SK-N-SH (cell line): ENCODE data around the gene HSBP1. TPM values are rescaled to one million over a fixed set of nuclear protein-coding genes. Genes with fewer than 3 reads are reported as not detected.
A peak's percentile ranks its signal among the peaks of the same experiment; 100 is the strongest.

Source experiments
- CTCF ChIA-PET: fragments of 300-600, 350-600 bp; formaldehyde crosslinking; extraction: SDS; loops from one replicate; lab custom pipeline; 2021; lab: Yijun Ruan, JAX
- POLR2A ChIA-PET: fragments of 350-600 bp; sonication (Branson Sonifier 250); formaldehyde crosslinking; extraction: SDS; loops from one replicate; lab custom pipeline; 2020; ENCODE audit warnings: antibody characterized with exemption, inconsistent platforms; lab: Yijun Ruan, JAX
- DNase-seq: peaks from one replicate; pipeline ENCODE4 v3.0.0; 2012
- H2AFZ ChIP-seq: fragments of 200-600 bp; sonication (generic); 2 replicates; pipeline ENCODE4 v1.8.1; 2016; ENCODE audit warnings: antibody characterized with exemption, mild to moderate bottlenecking, low read depth
- H3F3A ChIP-seq: fragments of 200-600 bp; sonication (generic); replicated peaks from 2 replicates; pipeline ENCODE3; 2016; ENCODE audit warnings: antibody characterized with exemption, mild to moderate bottlenecking; ENCODE audit not compliant: insufficient read depth
- H3K27ac ChIP-seq, 2 experiments: fragments of 200-500 bp in 1 of 2; fragments of 200-600 bp in 1 of 2; sonication (Bioruptor generic) in 1 of 2; sonication (generic), shearing (Covaris generic) in 1 of 2; 2 replicates each; pipeline versions ENCODE4 v1.5.1 to v1.6.1; 2014 to 2016; ENCODE audit warnings: low read depth in 2 of 2, inconsistent platforms in 1 of 2, low read length in 1 of 2, mild to moderate bottlenecking in 1 of 2, mixed read lengths in 1 of 2
- H3K27me3 ChIP-seq: fragments of 200-600 bp; sonication (generic), shearing (Covaris generic); 2 replicates; pipeline ENCODE4 v1.6.1; 2016; ENCODE audit warnings: mixed run types; ENCODE audit not compliant: insufficient read depth
- H3K36me3 ChIP-seq, 2 experiments: fragments of 200-500 bp in 1 of 2; fragments of 200-600 bp in 1 of 2; sonication (Bioruptor generic) in 1 of 2; sonication (generic) in 1 of 2; replicated peaks in 1 of 2; 2 replicates each; pipeline versions ENCODE3 to v1.5.1; 2014 to 2016; ENCODE audit warnings: low read length in 1 of 2, mild to moderate bottlenecking in 1 of 2; ENCODE audit not compliant: insufficient read depth in 2 of 2, control insufficient read depth in 1 of 2
- H3K4me1 ChIP-seq, 2 experiments: fragments of 200-500 bp in 1 of 2; fragments of 200-600 bp in 1 of 2; sonication (Bioruptor generic) in 1 of 2; sonication (generic), shearing (Covaris generic) in 1 of 2; 2 replicates each; pipeline versions ENCODE4 v1.5.1 to v1.6.1; 2014 to 2016; ENCODE audit warnings: low read depth in 1 of 2, low read length in 1 of 2, mixed run types in 1 of 2; ENCODE audit not compliant: insufficient read depth in 2 of 2, control insufficient read depth in 1 of 2
- H3K4me2 ChIP-seq: fragments of 200-600 bp; sonication (generic), shearing (Covaris generic); 2 replicates; pipeline ENCODE4 v1.6.1; 2017; ENCODE audit warnings: mixed run types
- H3K4me3 ChIP-seq, 2 experiments: fragments of 200-500 bp in 1 of 2; fragments of 200-600 bp in 1 of 2; sonication (Bioruptor generic) in 1 of 2; sonication (generic), shearing (Covaris generic) in 1 of 2; 2 replicates each; pipeline versions ENCODE4 v1.5.1 to v1.8.1; 2014 to 2016; ENCODE audit warnings: low read depth in 2 of 2, inconsistent platforms in 1 of 2, low read length in 1 of 2, mild to moderate bottlenecking in 1 of 2, mixed read lengths in 1 of 2, moderate library complexity in 1 of 2
- H3K79me2 ChIP-seq: fragments of 200-600 bp; sonication (generic); 2 replicates; pipeline ENCODE4 v1.8.1; 2017; ENCODE audit warnings: mild to moderate bottlenecking; ENCODE audit not compliant: insufficient read depth
- H3K9ac ChIP-seq: fragments of 200-600 bp; sonication (generic); 2 replicates; pipeline ENCODE4 v1.6.1; 2017; ENCODE audit warnings: mixed run types
- H3K9me2 ChIP-seq: fragments of 200-600 bp; sonication (generic); 2 replicates; pipeline ENCODE4 v1.6.1; 2017; ENCODE audit warnings: mixed run types
- H3K9me3 ChIP-seq: fragments of 200-600 bp; sonication (generic); 2 replicates; pipeline ENCODE4 v1.6.1; 2017; ENCODE audit warnings: mixed run types, mild to moderate bottlenecking, moderate library complexity
- H4K20me1 ChIP-seq: fragments of 200-600 bp; sonication (generic); 2 replicates; pipeline ENCODE4 v1.6.1; 2017; ENCODE audit warnings: mild to moderate bottlenecking, mixed run types; ENCODE audit not compliant: insufficient read depth
- CHD2 ChIP-seq: fragments of 150-350 bp; IDR thresholded peaks from 2 replicates; pipeline ENCODE4 v1.6.1; 2018; ENCODE audit warnings: low read length; ENCODE audit not compliant: partially characterized antibody
- EP300 ChIP-seq, 2 experiments: IDR thresholded peaks; 2 replicates each; pipeline versions ENCODE4 v1.4.0 to v1.6.1; 2012; ENCODE audit warnings: borderline replicate concordance in 1 of 2, low read depth in 1 of 2, low read length in 1 of 2
- EZH2phosphoT487 ChIP-seq: fragments of 200-600 bp; sonication (generic); IDR thresholded peaks from 2 replicates; pipeline ENCODE4 v1.6.1; 2017; ENCODE audit warnings: low read depth, mixed run types, mild to moderate bottlenecking, antibody characterized with exemption, moderate library complexity, borderline replicate concordance
- FOSL2 ChIP-seq: IDR thresholded peaks from 2 replicates; pipeline ENCODE4 v1.4.0; 2012; ENCODE audit warnings: low read depth, mild to moderate bottlenecking, moderate library complexity, borderline replicate concordance
- FOXJ3 ChIP-seq: sonication (generic); formaldehyde crosslinking; IDR thresholded peaks from 2 replicates; pipeline ENCODE4 v1.5.1; 2020; ENCODE audit warnings: mild to moderate bottlenecking, missing genetic modification reagents
- MEF2A ChIP-seq: IDR thresholded peaks from 2 replicates; pipeline ENCODE4 v1.4.0; 2012; ENCODE audit warnings: low read depth, borderline replicate concordance
- NFIC ChIP-seq: IDR thresholded peaks from 2 replicates; pipeline ENCODE4 v1.4.0; 2012; ENCODE audit warnings: borderline replicate concordance
- POLR2AphosphoS5 ChIP-seq: IDR thresholded peaks from 2 replicates; pipeline ENCODE4 v1.6.1; 2012; ENCODE audit warnings: low read depth, low read length
- RXRA ChIP-seq: IDR thresholded peaks from 2 replicates; pipeline ENCODE4 v1.4.0; 2012; ENCODE audit warnings: low read depth, mild to moderate bottlenecking, borderline replicate concordance
- TCF12 ChIP-seq: IDR thresholded peaks from 2 replicates; pipeline ENCODE4 v1.4.0; 2012
- TEAD4 ChIP-seq: IDR thresholded peaks from 2 replicates; pipeline ENCODE4 v1.4.0; 2012; ENCODE audit warnings: mild to moderate bottlenecking, borderline replicate concordance; ENCODE audit not compliant: insufficient read depth
- YY1 ChIP-seq: IDR thresholded peaks from 2 replicates; pipeline ENCODE4 v1.4.0; 2012; ENCODE audit warnings: low read depth, mild to moderate bottlenecking
- WGBS: methylation state at CpG from one replicate; pipeline ENCODE4 v1.1.6; 2017; ENCODE audit warnings: low lambda C conversion rate; 5-methylcytosine and 5-hydroxymethylcytosine counted together
- polyA plus RNA-seq, 3 experiments: library from polyadenylated mRNA; depleted of rRNA; stranded (reverse); fragments of >200 nt; gene quantifications; 2 replicates each; pipeline ENCODE4 v1.2.3, GENCODE V29; 2012
- TF ChIP-seq, protein P1 (sequence below): fragments of 150-350 bp; IDR thresholded peaks from 2 replicates; pipeline ENCODE4 v1.6.1; 2016; ENCODE audit warnings: mild to moderate bottlenecking, low read depth, low read length
- TF ChIP-seq, protein P2 (sequence below): IDR thresholded peaks from 2 replicates; pipeline ENCODE4; 2012

HSBP1 gene
- polyA plus RNA-seq, 1 of the 3 experiments (the other 2 are of a cell fraction): 177 TPM

DNA sequence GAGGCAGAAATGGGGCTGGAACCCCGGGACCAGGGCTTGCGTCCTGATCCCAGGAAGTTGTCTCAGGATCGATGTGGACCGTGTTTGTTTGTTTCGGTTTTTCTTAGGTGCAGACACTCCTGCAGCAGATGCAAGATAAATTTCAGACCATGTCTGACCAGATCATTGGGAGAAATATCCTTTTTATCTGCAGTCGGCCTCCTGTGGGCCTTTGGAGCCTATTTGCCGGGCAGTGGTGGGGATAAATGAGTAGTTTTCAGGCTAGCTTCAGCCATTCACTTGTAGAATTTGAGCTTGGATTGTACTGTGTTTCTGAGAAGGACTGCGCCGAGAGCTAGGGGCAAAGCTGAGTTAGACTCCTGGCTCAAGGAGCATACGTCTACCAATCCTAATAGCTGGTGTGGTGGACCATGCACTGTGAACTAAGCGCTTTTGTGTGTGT is 816 bp downstream of the HSBP1 start:
- H3K27me3 ChIP-seq: no peaks in the 10 kb centered on the region
- ChIA-PET CTCF (interaction anchor here (0.6 to 1.9 kb wide), 2 partner anchors 17 to 1070 kb away, joined by 3 to 5 read pairs; no protein-coding TSS in a partner anchor), POLR2A (no interaction called here)
- peak overlapping the region; percentile 83 for H3K9ac ChIP-seq
- H3F3A ChIP-seq: peaks cover 4% of the 10 kb centered on the region
- peaks cover 7 to 8% of the 10 kb centered on the region in 2 experiments; a peak in 3 of 4 replicates for H3K4me1 ChIP-seq
- H3K9me3 ChIP-seq: no peaks in the 10 kb centered on the region
- 13% methylated on average over 11 of the region's 11 CpGs for WGBS
- peak overlapping the region; percentile 90 to 95 for H3K4me3 ChIP-seq
- TF ChIP-seq YY1 (no peak), TEAD4 (no peak), FOXJ3 (CRISPR knock-in tag) (no peak)
- peaks cover 27 to 41% of the 10 kb centered on the region in 2 experiments for H3K36me3 ChIP-seq
- H3K9me2 ChIP-seq: no peaks in the 10 kb centered on the region
- peaks cover 45% of the 10 kb centered on the region for H3K79me2 ChIP-seq
- peak; percentile 26 for DNase-seq
- peak overlapping the region; percentile 94 for H3K4me2 ChIP-seq
- peak overlapping the region in 1 of 2 experiments; percentile 62; a peak in 3 of 4 replicates for H3K27ac ChIP-seq
- H2AFZ ChIP-seq: peak overlapping the region; percentile 77; the same call in 1 of the 2 replicates
- H4K20me1 ChIP-seq: no peaks in the 10 kb centered on the region; the same call in 1 of the 2 replicates

DNA sequence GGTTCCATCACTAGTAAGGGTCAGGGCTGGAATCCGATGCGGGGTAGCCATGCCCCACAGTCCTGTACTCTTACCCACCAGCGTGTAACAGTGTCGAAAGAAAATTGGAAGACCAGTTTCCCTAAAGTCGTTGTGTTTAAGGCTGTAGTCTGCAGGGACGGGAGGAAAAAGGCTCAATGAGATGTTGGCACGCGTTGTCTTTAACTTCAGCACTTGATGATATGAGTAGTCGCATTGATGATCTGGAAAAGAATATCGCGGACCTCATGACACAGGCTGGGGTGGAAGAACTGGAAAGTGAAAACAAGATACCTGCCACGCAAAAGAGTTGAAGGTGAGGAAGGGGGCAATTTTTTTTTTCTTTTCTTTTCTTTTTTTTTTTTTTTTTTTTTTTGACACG is 1.3 kb downstream of the HSBP1 start:
- Histone ChIP-seq H3K79me2 (peaks cover 45% of the 10 kb centered on the region), H2AFZ (no peak overlapping the region), H3K4me3 (peak overlapping the region; percentile 90 to 95), H3K4me2 (peak overlapping the region; percentile 94), H3K9ac (peak overlapping the region; percentile 83), H3F3A (peaks cover 9% of the 10 kb centered on the region), H3K4me1 (peaks cover 7 to 8% of the 10 kb centered on the region in 2 experiments; a peak in 3 of 4 replicates), H4K20me1 (no peaks in the 10 kb centered on the region; the same call in 1 of the 2 replicates), H3K27me3 (no peaks in the 10 kb centered on the region), H3K27ac (peak overlapping the region in 1 of 2 experiments; percentile 62; a peak in 1 of 4 replicates), H3K36me3 (peaks cover 27 to 41% of the 10 kb centered on the region in 2 experiments), H3K9me3 (no peaks in the 10 kb centered on the region), H3K9me2 (no peaks in the 10 kb centered on the region)
- DNase-seq: no peak
- CTCF ChIA-PET: interaction anchor here (0.9 to 1.9 kb wide), 2 partner anchors 16 to 77 kb away, joined by 4 to 5 read pairs; no protein-coding TSS in a partner anchor
- WGBS: 70% methylated on average over 13 of the region's 13 CpGs
- no peak for TF ChIP-seq FOSL2
- no peak for TF ChIP-seq EP300 (IDR thresholded peaks at IDR 0.05; ENCODE audit: borderline replicate concordance in 1 of 2, low read depth in 1 of 2, low read length in 1 of 2)
- TF ChIP-seq RXRA: no peak
- no peak for TF ChIP-seq TCF12
- TF ChIP-seq, protein P1, sequence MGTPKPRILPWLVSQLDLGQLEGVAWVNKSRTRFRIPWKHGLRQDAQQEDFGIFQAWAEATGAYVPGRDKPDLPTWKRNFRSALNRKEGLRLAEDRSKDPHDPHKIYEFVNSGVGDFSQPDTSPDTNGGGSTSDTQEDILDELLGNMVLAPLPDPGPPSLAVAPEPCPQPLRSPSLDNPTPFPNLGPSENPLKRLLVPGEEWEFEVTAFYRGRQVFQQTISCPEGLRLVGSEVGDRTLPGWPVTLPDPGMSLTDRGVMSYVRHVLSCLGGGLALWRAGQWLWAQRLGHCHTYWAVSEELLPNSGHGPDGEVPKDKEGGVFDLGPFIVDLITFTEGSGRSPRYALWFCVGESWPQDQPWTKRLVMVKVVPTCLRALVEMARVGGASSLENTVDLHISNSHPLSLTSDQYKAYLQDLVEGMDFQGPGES: no peak
- TF ChIP-seq, protein P2, sequence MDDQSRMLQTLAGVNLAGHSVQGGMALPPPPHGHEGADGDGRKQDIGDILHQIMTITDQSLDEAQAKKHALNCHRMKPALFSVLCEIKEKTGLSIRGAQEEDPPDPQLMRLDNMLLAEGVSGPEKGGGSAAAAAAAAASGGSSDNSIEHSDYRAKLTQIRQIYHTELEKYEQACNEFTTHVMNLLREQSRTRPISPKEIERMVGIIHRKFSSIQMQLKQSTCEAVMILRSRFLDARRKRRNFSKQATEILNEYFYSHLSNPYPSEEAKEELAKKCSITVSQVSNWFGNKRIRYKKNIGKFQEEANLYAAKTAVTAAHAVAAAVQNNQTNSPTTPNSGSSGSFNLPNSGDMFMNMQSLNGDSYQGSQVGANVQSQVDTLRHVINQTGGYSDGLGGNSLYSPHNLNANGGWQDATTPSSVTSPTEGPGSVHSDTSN: no peak
- no peak for TF ChIP-seq CHD2
- no peak for TF ChIP-seq EZH2phosphoT487
- no peak for TF ChIP-seq NFIC
- no peak for TF ChIP-seq TEAD4
- no peak for TF ChIP-seq POLR2AphosphoS5
- TF ChIP-seq MEF2A: no peak
- POLR2A ChIA-PET: no interaction called here
